ENCODE measurements around the gene CRABP2.

Gene CRABP2

DNA sequence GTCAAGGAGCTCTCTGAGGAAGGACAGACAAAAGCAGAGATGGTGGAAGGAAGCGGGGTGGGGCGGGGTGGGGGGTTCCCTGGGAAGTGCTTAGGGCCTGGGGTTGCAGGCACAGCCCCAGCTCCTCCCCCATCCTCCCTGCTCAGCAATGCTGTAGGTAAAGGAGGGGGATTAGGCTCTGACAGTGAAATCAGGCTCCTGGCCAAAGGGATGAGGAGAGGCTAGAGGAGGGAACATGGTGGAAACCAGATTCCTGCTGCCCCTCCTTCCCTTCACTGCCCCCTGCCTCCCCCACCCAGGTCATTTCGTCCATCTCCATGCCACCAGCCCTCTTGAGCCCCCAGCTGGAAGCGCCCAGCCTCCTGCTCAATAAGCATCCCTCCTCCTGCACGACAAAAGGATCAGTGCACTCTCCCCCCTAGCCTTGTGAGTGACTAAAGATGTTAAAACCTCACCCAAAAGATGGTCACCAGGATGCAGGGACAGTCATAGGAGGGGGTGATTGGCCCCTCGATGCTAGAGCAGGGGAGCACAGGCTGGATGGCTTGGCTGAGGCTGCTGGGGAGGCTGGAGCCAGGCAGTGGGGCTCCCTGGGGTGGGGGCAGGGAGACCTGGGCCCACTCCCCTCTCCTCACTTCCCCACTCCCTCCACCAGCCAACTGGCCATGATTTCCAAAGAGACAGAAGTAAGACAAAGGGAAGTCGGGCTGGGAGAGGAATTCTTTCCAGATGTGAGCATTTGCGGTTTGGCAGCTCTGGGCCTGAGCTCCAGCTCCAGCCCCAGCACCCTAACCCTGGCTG, 2.2 kb upstream of the CRABP2 start:
- no peak for DNase-seq

DNA sequence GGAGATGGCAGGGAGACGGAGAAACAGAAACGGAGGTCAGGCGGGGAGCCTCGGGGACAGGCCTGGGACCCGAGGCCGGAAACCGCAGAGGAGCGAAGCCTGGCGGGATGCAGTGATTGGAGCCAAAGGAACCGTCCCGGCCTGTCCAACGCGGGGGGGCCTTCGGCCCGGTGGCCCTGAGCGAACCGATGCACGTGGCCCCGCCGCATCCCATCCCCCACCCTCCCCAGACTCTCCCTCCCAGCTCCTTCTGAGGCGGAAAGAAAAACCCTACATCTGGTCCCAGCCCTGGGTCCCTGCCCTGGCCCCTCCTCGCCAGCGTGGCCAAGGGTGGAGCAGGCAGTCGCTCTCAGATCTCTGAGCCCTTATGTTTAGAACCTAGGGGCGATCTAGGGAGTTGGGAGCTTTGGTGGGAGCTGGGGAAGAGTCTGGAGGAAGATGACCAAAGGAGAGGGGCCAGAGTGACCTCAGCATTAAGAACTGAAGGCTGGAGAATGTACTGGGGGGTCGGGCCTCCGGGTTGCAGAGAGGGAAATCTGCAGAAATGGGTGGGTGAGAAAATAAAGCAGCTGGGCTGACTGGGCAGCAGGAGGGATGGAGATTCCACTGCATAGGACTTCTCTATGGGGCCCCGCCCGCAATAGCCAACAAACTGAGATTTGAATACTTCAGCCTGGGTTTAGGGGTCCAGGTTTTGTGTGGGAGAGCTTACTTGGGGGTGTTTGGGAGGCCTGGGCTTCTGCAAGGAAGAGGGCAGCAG, 1.5 kb upstream of the CRABP2 start:
- no peak for DNase-seq

DNA sequence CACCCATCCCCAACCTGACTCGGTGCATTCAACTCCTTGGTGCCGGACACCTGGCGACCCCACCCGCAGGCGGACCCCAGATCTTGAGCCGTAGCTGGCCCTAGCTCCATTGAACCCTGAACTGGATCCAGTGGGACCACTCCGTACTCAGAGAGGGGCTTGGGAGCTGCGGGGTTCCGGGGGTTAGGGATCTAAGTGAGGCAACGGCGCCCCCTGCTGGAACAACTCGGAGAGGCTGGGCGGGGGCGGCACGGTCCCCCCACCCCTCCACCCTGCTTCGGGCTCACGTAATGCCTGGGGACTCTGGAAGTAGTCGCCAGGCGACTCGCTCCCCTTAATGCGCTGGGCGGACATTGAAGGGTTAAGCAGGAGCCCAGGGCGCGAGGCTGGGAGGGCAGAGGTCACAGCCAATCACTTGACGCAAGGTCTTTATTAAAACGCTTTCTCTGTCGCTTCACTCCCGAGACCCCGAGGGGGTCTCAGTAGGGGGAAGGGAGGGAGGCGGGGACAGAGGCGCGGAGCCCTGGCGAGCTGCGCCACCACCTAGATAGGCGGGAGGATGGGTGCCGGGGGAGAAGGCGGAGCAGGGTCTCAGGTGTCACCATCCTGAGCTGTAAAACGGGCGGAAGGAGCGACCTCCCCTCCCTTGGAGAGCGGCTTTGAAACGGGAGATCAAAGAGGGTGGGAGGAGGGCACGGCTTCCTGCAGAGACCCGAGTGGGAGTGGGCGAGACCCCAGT, 704 bp upstream of the CRABP2 start:
- no peak for DNase-seq

DNA sequence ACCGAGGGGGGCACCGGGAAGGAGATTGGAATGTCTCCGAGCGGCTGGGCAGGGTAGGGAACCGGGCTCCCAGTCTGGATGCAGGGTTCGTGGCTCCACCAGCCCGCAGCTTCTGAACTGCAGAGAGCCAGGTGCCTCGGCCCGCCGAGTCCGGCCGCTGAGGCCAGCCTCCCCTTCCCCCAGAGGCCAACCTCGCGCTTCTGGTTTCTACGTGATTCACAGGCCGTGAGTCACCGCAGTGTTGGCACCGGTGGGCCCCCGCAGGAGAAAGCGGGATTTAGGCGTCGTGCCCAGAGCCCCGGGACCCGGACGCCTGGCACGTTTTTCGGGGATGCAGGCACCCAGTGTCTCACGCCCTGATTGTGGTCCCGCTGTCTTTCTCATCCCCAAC, 458 bp downstream of the CRABP2 start:
- DNase-seq, result no peak

DNA sequence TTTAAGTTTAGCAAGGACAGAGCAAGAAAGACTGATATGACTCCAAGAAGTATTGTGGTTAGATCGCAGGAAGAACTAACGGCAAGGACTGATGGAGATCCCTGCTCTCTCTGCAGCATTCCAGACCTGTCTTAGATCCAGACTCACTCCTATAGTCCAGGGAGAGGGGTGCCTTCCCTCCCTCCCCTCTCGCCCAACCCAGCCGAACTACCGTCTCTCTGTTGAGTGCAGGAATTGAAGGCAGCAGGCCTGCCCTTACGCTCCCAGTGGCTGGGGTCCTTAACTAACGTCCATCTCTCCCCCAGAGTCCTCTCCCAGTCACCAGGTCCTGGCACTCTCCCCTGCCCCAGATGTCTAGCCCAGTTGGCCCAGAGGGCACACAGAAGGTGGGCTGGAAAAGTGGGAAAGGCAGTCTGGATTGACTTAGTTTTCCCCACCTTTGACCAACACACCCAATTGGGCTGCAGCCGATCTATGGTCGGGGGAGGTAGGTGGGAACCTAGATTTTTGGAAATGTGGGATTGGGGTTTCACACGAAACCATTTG, 1.1 kb downstream of the CRABP2 start:
- no peak for DNase-seq

DNA sequence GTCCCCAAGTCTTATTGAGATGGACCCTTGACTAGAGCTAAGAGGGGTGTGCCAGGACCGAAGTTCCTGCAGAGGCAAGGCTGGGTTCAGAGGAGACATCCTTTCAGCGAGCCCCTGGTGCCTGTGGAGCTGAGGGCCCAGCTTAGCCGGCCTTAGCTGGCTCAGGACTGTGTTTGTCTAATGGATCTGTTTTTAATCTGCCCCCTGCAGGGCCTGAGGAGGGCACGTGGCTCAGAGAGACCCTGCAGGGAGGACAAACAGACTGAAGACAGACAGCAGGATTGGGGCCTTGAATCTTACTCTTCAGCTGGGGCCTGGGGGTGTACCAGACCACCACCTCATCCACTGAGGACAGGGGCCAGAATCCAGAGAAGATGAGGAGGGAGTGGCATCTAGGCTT, 1.6 kb downstream of the CRABP2 start:
- no peak for DNase-seq

DNA sequence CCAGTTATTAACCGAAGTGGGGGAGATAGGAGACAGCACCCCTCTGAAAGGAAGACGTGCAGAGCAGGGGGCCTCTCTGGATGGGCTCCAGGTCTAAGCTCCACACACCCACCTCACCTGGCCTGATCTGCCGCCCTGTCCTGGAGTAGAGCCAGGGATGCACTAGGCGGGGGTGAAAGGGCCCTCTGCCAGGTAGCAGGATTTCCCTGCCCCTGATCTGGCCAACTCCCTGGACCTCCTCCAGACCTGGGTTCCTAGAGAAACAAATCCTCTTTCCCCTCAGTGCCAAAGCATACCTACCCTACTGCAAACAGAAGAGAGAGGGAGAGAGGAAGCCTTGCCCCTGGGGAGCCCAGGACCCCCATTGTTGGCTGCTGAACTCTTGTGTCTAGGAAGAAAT, 2.0 kb downstream of the CRABP2 start:
- no peak for DNase-seq

DNA sequence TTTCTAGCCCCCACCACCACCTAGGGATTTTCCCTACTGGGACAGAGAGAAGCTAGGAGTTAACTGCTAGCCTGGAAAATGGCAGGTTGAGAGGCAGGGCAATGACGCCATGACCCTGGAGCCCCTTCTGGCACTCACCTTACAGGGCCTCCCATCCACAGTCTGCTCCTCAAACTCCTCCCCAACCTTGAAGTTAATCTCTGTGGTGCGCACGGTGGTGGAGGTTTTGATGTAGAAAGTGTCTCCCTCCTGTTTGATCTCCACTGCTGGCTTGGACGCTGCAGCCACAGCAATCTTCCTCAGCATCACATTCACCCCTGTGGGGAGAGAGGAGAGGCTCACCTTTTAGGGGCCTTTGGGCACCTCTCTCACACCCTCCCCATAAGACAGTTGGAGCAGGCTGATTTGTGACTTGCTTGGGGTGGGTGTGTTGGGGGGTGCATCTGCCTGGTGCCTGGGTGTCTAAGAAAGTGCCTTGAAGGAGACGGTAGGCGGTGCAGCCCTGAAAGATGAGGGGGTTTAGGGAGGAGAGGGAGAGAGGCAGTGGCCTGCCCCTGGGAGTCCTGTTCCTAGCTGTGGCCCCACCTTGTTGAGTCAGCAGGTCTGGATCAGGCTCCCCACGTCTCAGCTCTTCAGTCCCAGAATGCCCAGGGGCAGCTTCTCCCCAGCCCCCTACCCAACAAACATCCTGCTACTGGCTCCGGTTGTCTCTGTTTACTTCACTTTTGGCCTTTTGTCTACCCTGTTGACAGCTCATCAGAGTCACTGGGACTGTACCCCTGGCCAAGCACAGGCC, 4.4 kb downstream of the CRABP2 start:
- no peak for DNase-seq

DNA sequence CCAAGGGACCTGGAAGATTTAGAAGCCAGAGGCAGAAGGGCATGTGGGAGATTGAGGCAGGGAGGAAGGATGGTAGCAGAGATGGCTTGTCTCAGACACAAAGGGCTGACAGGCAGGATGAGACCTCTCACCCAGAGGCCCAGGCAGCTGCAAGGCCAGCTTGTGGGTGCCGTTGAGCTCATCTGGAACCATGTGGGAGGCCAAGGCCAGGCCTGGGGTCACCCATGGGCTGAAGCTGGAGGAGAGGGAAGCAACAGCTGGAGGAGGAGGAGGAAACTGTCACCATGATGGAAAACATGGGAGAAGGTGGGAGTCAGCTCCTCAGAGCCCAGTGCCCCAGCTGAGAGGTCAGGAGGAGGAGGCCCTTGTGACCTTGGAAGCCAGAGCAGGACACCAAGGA, 6.4 kb downstream of the CRABP2 start:
- no peak for DNase-seq

DNA sequence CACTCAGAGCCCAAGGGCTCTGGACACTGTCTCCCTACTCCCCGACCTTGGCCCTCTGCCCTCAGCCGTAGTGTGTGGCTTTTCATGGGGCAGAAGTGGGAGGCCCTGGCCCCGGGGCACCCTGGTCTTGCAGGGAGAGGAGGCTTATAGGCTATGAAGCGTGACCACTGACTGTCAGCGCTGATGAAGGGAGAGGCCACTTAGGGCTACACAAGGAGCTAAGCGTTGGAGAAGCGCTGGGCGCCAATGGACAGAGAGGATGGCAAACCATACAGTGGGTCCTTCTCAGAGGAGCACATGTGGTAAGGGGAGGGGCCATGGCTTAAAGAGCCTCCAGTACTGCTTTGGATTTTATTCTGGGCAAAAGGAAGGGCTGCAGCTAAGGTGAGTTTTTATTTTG, 7.9 kb downstream of the CRABP2 start:
- no peak for DNase-seq

DNA sequence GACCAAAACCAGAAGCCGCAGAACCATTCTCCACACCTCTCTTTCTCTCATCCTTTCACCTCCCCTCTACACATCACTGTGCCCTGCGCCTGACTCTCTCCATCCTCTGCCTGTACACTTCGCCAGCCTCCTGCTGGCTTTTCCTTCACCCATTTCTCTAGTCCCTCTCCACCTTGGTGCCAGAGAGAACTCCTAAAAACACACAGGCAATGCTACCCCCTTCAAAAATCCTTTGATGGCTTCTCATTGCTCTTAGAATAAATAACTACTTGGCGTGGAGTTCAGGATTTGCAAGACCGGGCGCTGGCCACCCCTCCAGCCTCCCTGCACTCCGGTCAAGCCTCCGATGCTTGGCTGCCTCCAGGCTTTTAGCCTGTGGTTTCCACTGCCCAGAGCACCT, 8.6 kb downstream of the CRABP2 start:
- DNase-seq, result no peak

DNA sequence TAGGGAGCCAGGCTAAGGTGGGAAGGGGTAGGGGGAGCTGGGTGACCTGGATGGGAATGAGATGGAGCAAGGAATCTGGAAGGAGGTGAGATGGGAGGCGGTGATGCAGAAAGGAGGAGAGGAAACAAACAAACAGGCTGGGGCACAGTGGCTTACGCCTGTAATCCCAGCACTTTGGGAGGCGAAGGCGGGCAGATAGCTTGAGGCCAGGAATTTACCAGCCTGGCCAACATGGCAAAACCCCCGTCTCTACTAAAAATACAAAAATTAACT, 10.8 kb downstream of the CRABP2 start:
- DNase-seq, result no peak

DNA sequence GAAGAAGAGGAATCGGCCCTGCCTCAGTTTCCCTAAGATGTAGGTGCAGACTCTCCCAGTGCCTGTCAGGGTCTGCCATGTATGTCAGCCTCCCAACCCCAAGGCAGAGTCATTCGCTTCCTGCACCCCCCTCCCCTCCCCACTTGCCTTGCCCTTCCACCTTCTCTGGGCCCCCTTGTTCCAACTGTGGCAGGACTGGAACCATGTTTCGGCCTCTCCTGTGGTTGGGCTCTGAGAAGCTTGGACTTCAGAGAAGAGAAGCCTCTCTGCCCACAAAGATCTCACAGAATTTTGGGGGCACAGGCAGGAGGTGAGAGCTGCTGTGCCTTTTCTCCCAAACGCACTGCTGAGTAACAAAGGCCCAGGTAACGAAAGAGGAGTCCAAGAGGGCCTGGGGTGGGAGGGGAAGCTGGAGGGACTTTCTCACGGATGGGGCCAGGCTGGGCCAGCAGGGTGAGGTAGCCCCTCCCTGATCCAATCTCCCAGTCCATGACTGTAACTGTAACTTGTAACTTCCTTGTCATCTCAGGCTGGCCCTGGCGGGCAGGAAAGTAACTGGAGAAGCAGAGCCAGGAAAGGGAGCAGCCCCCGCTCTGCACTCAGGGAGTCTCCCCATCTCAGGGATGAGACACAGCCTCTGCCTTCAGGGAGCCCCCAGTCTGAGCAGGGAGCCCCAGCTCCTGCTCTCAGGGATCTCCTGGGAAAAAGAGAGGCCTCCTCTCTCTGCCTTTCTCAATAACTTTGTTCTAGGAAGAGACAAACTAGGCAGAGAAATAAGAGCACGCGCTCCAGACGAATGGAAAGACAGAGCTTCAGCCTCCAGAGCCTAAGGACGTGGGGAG, 11.3 kb downstream of the CRABP2 start:
- no peak for DNase-seq

DNA sequence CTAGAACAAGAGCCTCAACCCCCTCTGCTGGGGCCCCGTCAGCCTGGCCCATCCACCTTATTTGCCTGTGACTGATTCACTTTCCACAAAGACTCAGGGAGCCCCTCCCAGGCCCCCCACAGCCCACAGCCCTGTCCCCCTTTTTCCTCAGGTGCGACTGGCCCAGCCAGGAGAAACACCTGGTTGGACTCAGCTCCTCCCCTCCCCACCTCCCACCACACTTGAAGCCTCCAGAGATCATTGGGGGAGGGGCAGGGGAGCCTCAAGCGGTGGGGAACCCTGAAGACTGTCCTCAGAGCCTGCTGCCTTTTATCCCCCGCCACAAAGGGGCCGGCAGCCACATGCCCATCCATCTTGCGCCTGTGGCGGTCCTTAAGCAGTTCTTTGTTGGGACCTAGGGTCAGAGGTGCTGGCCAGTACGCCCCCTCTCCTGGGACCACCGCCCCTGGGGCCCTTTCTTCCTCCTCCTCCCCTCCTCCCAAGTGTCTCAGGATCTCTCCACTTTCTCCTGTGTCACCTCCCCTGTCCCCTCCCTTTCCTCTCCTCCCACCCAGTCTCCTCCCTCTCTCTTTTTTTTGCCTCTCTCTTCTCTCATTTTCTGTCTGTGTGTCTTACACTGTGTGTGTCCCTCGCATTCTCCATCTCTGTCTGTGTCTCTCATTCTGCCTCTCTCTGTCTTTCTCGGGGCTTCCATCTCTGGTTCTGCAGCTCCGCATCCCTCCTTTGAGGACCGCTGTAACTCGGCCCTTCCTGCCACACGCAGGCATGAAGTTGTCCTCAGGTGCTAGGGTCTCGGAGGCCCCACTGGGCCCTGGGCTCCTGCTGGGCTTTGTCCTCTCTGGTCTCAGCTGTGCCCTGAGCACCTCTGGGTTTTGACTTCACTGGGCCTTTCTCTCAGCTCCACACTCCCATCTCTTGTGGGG, 12.2 kb downstream of the CRABP2 start:
- DNase-seq, result no peak

DNA sequence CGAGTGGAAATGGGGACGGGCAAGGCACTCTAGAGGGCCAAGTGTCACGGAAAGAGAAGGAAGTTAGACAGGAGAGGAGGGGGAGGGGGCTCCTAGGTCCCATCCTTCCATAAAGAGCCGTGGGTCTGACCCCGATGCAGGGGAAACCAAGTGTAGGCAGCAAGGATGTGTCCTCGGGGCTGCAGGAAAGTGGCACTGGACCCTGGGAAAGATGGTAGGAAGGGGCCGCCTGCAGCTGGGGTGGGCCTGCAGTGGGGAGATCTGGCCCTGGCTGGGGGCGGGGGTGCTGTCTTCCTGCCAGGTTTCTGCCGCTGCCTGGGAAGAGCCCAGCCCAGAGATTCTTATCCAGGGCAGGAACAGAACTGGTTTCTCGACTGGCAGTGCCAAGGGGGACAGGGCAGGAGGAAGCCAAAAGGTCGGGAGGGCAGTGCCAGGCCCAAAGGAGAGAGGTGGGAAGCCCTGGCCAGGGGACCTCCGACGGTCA, 12.9 kb downstream of the CRABP2 start:
- DNase-seq, result no peak

DNA sequence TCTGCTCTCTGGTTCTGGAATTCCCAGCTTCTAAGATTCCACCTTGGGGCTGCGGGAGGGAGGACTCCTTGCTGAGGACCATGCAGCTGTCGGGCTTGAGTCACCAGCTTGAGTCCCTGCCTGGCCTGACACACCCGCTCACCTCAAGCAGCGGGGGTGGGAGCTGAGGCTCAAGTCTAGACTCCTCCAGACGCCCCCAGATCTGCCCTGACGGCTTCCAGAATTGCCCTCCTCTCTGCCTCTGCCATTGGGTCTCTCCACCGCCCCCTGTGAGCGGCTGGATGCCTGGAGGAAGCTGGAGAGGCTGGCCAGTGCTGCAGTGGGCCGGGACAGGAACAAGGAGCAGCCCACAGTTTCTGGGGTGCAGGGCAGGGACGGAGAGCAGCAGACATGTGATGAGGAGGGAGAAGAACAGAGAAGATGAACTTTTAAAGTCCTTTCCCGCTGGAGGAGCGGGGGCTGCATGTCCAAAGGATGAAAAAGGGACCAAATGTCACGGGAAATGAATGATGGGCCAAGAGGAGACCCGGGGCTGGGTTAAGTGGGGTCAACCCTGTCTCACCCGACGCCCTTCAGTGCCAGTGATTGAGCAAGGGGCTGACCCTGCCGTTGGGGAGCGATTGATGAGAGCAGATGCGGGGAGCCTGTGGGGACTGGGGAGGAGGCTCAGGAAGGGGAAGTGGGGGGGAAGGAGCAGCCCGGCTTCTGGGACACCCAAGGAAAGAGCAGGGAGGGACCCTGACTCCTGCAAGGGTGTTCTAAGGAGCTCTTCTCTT, 13.5 kb downstream of the CRABP2 start:
- no peak for DNase-seq

DNA sequence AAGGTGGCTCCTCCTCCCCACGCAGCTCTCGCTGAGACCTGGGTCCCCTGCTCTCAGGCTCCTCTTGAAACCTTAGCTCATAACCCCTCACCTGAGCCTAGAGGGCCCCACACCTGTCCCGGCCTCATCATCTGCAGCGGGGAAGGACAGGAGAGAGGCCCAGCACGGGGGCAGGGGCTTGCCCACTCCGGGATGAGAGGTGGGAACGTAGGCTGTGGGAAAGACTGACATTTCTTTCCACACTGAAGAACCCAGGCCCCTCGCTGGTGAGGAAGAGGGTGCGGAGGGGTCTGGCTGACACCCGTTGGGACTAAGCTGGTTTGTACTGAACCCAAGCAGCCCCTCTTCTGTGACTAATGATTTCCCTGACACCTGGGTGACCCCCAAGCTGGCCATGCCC, 14.2 kb downstream of the CRABP2 start:
- DNase-seq, result no peak

DNA sequence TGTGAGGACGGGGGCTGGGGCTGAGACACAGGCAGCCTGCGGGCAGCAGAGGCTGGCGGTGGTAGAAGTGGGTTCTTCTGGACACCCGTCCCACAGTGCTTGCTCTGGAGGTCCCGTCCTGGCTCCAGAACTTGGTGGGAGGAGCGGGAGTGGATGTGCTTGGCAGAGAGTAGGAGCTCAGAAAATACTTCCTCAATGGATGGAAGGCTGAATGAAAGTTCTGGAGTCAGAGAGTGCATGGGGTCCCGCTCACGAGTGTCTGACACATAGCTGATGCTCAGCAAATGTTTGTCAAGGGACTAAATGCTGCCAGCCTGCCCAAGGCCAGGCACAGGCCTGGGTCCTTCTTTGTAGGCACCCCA, 14.7 kb downstream of the CRABP2 start:
- no peak for DNase-seq

DNA sequence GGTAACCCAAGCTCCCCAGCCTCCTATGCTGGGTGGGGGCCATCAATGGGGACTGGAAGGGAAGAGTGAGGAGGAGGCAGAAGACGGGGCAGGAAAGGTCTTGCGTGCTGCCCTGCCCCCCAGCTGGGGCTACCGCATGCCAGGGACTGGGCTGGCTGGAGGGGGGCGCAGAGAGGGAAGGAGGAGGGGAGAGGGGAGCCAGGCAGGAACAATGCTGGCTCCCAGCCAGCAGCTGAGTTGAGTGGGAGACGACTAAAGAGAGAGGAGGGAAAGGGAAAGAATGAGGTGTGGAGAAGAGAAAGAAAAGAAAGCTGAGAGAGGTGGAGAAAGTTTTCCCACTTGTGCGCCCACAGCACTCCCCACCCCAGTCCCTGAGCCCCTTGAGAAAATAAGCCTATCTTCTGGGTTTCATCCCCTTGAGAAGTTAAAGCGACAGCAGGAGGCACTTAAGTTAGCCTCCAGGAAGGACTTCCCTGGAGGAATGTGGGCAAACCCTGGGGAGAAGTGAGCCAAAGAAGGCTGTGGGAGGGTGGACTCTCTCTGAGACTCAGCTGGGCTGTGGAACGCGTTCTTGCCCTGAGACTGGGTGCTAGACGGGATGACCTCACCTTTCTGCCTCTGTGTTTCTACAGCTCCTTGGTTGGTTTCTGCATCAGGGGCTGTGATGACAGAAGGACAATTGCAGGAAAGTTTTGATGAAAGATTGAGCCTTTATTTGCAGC, 15.3 kb downstream of the CRABP2 start:
- no peak for DNase-seq

Data from SIG-M5 (cell line).